Measurements from ENCODE around the gene GATA3. TPM values are rescaled to one million over a fixed set of nuclear protein-coding genes. Genes with fewer than 3 reads are reported as not detected.

Gene GATA3
- total RNA-seq, 1 experiment from 2014 or later = 3.1 TPM

DNA sequence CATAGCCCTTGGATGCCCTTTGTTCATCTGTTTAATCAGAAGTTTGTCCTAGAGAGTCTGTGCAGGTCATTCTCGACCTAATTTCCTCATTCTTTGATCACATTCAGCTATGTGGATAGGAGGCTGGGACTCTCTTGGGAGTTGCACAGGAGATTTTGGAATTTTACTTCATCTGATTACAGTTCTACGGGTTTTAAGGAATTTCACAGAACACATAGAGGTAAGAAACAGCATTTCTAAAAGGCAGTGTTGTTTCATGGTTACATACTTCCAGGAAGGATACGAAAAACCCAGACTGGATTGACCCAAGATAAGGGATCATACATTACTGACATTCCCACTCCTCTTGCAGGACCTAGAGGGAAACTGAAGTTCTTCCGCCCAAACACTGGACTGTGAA is 45.9 kb downstream of the GATA3 start:
- H3K4me3 ChIP-seq (ENCODE audit: low read depth, low read length, poor library complexity, severe bottlenecking) = no peak overlapping the region
- H3K27ac ChIP-seq (ENCODE audit: low read depth, low read length, poor library complexity, severe bottlenecking) = no peak overlapping the region
- intact Hi-C loops (cut with micrococcal nuclease; ENCODE audit: unreplicated experiment) = no loop called here
- no peaks in the 10 kb centered on the region for H3K4me1 ChIP-seq (ENCODE audit: insufficient read depth, low read length, poor library complexity, severe bottlenecking)
- BruUV-seq (replicated peaks) = no TSS peak
- DNase-seq (ENCODE audit: low spot score) = no peak
- POLR2A ChIA-PET (ENCODE audit: low non-redundant PET) = no interaction called here
- no peak for TF ChIP-seq EZH2 (IDR thresholded peaks at IDR 0.05; ENCODE audit: borderline replicate concordance, low read depth, low read length, poor library complexity, severe bottlenecking)
- TF ChIP-seq, protein P1, sequence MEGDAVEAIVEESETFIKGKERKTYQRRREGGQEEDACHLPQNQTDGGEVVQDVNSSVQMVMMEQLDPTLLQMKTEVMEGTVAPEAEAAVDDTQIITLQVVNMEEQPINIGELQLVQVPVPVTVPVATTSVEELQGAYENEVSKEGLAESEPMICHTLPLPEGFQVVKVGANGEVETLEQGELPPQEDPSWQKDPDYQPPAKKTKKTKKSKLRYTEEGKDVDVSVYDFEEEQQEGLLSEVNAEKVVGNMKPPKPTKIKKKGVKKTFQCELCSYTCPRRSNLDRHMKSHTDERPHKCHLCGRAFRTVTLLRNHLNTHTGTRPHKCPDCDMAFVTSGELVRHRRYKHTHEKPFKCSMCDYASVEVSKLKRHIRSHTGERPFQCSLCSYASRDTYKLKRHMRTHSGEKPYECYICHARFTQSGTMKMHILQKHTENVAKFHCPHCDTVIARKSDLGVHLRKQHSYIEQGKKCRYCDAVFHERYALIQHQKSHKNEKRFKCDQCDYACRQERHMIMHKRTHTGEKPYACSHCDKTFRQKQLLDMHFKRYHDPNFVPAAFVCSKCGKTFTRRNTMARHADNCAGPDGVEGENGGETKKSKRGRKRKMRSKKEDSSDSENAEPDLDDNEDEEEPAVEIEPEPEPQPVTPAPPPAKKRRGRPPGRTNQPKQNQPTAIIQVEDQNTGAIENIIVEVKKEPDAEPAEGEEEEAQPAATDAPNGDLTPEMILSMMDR (conservative IDR thresholded peaks at IDR 0.05; ENCODE audit: low read depth, low read length) = no peak
- no peaks in the 10 kb centered on the region for H3K27me3 ChIP-seq (replicated peaks; ENCODE audit: insufficient read depth, low read depth, low read length, poor library complexity)
- CTCF ChIA-PET = no interaction called here
- no peaks in the 10 kb centered on the region for H3K36me3 ChIP-seq (ENCODE audit: insufficient read depth, low read length, poor library complexity, severe bottlenecking)
- no peaks in the 10 kb centered on the region for H3K9me3 ChIP-seq (ENCODE audit: low read depth, low read length, poor library complexity, severe bottlenecking)

DNA sequence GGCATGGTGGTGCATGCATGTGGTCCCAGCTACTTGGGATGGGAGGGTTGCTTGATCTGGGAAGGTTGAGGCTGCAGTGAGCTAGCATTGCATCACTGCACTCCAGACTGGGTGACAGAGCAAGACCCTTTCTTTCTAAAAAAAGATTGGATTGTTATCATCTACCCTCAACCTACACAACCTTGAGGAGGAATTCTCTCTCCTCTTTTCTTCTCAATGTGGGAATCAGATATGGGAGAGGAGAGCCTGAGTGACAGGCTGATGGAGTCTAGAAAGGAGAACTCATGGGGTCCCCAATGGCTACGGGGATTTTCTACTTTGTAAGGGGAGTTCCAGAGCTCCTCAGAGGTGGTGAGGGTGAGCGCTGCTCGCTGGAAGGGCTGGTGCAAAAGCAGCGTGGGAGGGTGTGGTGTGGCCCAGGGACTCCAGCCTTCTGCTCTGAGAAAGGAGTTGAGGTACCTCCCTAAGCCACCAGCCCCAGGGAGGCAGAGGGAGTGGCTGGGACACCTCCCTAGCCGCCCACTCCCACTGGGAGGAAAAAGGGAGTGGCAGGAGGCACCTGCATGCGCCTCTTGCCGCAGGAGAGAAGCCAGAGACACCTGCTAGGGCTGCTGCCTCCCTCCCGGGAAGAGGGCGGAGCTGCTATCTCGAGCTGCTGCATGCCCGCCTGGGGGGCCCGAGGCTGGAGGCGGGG is 48.4 kb downstream of the GATA3 start:
- ChIA-PET POLR2A (ENCODE audit: low non-redundant PET) (no interaction called here), CTCF (no interaction called here)
- Histone ChIP-seq H3K27me3 (replicated peaks; ENCODE audit: insufficient read depth, low read depth, low read length, poor library complexity) (no peaks in the 10 kb centered on the region), H3K36me3 (ENCODE audit: insufficient read depth, low read length, poor library complexity, severe bottlenecking) (no peaks in the 10 kb centered on the region), H3K4me3 (ENCODE audit: low read depth, low read length, poor library complexity, severe bottlenecking) (no peak overlapping the region), H3K4me1 (ENCODE audit: insufficient read depth, low read length, poor library complexity, severe bottlenecking) (no peaks in the 10 kb centered on the region), H3K9me3 (ENCODE audit: low read depth, low read length, poor library complexity, severe bottlenecking) (no peaks in the 10 kb centered on the region), H3K27ac (ENCODE audit: low read depth, low read length, poor library complexity, severe bottlenecking) (no peak overlapping the region)
- no peak for DNase-seq (ENCODE audit: low spot score)
- BruUV-seq (replicated peaks) = no TSS peak
- no peak for TF ChIP-seq EZH2 (IDR thresholded peaks at IDR 0.05; ENCODE audit: borderline replicate concordance, low read depth, low read length, poor library complexity, severe bottlenecking)
- intact Hi-C loops (cut with micrococcal nuclease; ENCODE audit: unreplicated experiment) = no loop called here

DNA sequence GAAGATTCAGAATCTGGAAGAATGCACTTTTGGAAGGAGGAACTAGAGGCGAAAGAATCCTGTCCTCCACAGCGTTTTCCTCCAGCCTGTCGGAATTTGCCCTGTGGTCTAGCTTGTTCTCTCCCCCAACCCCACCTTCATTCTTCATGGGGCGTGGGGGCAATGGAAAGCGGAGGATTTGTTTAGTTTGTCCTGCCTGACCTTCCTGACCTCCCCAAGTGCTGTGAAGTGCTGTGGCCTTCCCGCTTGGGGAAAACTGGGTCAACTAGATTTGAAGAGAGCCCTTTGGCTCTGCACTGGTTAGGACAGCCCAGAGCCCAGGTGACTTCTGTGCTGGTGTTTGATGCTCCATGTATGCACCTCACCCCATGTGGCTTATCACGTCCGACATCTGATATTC is 49.1 kb downstream of the GATA3 start:
- DNase-seq (ENCODE audit: low spot score) = no peak
- TF ChIP-seq, protein P1 (conservative IDR thresholded peaks at IDR 0.05; ENCODE audit: low read depth, low read length) = no peak
- no peak for TF ChIP-seq EZH2 (IDR thresholded peaks at IDR 0.05; ENCODE audit: borderline replicate concordance, low read depth, low read length, poor library complexity, severe bottlenecking)
- H3K27me3 ChIP-seq (replicated peaks; ENCODE audit: insufficient read depth, low read depth, low read length, poor library complexity) = no peaks in the 10 kb centered on the region
- H3K4me1 ChIP-seq (ENCODE audit: insufficient read depth, low read length, poor library complexity, severe bottlenecking) = no peaks in the 10 kb centered on the region
- H3K4me3 ChIP-seq (ENCODE audit: low read depth, low read length, poor library complexity, severe bottlenecking) = no peak overlapping the region
- BruUV-seq (replicated peaks) = no TSS peak
- intact Hi-C loops (cut with micrococcal nuclease; ENCODE audit: unreplicated experiment) = no loop called here
- POLR2A ChIA-PET (ENCODE audit: low non-redundant PET) = no interaction called here
- CTCF ChIA-PET = no interaction called here
- no peaks in the 10 kb centered on the region for H3K36me3 ChIP-seq (ENCODE audit: insufficient read depth, low read length, poor library complexity, severe bottlenecking)
- no peak overlapping the region for H3K27ac ChIP-seq (ENCODE audit: low read depth, low read length, poor library complexity, severe bottlenecking)
- H3K9me3 ChIP-seq (ENCODE audit: low read depth, low read length, poor library complexity, severe bottlenecking) = no peaks in the 10 kb centered on the region

DNA sequence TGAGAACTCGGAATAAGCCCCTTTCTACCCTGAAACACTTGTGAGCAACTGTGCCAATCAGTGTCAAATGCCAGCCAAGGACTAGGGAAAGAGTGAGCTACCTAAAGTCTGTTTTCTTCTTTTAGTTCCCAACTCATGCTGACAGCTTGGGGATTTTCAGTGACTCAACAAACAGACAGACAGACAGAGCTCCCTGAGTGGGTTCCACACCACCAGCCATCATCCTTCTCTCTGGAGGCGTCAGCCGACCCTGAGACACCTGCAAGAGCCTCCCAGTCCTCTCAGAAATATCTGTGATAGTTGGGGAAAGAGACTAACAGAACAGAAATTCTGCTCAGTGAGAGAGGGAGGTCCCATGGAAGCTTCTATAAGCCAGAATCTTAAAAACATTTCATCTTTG is 49.5 kb downstream of the GATA3 start:
- BruUV-seq (replicated peaks) = no TSS peak
- Histone ChIP-seq H3K27me3 (replicated peaks; ENCODE audit: insufficient read depth, low read depth, low read length, poor library complexity) (no peaks in the 10 kb centered on the region), H3K27ac (ENCODE audit: low read depth, low read length, poor library complexity, severe bottlenecking) (no peak overlapping the region), H3K4me1 (ENCODE audit: insufficient read depth, low read length, poor library complexity, severe bottlenecking) (no peaks in the 10 kb centered on the region), H3K36me3 (ENCODE audit: insufficient read depth, low read length, poor library complexity, severe bottlenecking) (no peaks in the 10 kb centered on the region), H3K4me3 (ENCODE audit: low read depth, low read length, poor library complexity, severe bottlenecking) (no peak overlapping the region), H3K9me3 (ENCODE audit: low read depth, low read length, poor library complexity, severe bottlenecking) (no peaks in the 10 kb centered on the region)
- intact Hi-C loops (cut with micrococcal nuclease; ENCODE audit: unreplicated experiment) = no loop called here
- ChIA-PET CTCF (no interaction called here), POLR2A (ENCODE audit: low non-redundant PET) (no interaction called here)
- DNase-seq (ENCODE audit: low spot score) = no peak
- TF ChIP-seq, protein P1 (conservative IDR thresholded peaks at IDR 0.05; ENCODE audit: low read depth, low read length) = no peak
- no peak for TF ChIP-seq EZH2 (IDR thresholded peaks at IDR 0.05; ENCODE audit: borderline replicate concordance, low read depth, low read length, poor library complexity, severe bottlenecking)
